ENCODE data around the gene TMCO5A. TPM values are rescaled to one million over a fixed set of nuclear protein-coding genes. Genes with fewer than 3 reads are reported as not detected.
"Not testable (repeated sequence)": the region's sequence is repeated elsewhere in the genome, so short reads cannot be mapped to it uniquely, and the experiment has no call there.

TMCO5A gene
- total RNA-seq, 1 experiment from 2014 or later, result not detected

GRCh38 chr15:37940876-37941275 lies 6.4 kb downstream of the TMCO5A start:
- no TSS peak for BruUV-seq (replicated peaks)
- DNase-seq, result peak; percentile 5
- Mint-ChIP-seq H3K36me3 (ENCODE audit: insufficient read depth, unreplicated experiment) (no peaks in the 10 kb centered on the region), H3K4me3 (ENCODE audit: low read depth, unreplicated experiment) (no peak overlapping the region), H3K4me1 (ENCODE audit: low read depth, unreplicated experiment) (peaks cover 31% of the 10 kb centered on the region), H3K27me3 (ENCODE audit: unreplicated experiment) (no peaks in the 10 kb centered on the region), H3K27ac (ENCODE audit: unreplicated experiment) (no peak overlapping the region), H3K9me3 (ENCODE audit: low read depth, unreplicated experiment) (peaks cover 5% of the 10 kb centered on the region)
- intact Hi-C loops (cut with micrococcal nuclease; ENCODE audit: unreplicated experiment), result no loop called here
- CTCF ChIA-PET, result no interaction called here
- no peak for TF ChIP-seq CTCF (IDR thresholded peaks at IDR 0.05; ENCODE audit: unreplicated experiment)

DNA sequence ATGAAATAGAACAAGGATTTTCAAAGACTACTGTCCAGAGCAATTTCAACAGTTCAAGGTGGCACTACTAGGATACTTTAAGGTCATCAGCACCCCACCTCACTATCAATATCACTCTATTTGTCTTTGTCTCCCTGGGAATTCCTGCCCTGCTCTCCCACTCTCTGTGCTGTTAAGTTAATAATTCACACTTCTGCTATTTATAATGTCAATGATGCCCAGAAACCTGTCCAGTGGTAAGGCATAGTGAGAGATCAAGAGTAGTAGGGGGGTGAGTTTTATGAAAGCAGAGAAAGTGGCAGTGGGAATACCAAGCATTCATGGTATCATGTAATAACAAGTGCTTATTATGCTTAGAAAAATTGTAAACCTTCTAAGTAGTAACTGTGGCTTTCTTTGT lies 7.3 kb downstream of the TMCO5A start:
- no peaks in the 10 kb centered on the region for H3K27me3 Mint-ChIP-seq (ENCODE audit: unreplicated experiment)
- no peak for DNase-seq
- no peak for TF ChIP-seq CTCF (IDR thresholded peaks at IDR 0.05; ENCODE audit: unreplicated experiment)
- CTCF ChIA-PET, result interaction anchor here (0.6 kb wide), 1 partner anchor 66 kb away, joined by 4 read pairs; no protein-coding TSS in a partner anchor
- peaks cover 31% of the 10 kb centered on the region for H3K4me1 Mint-ChIP-seq (ENCODE audit: low read depth, unreplicated experiment)
- no peak overlapping the region for H3K27ac Mint-ChIP-seq (ENCODE audit: unreplicated experiment)
- H3K9me3 Mint-ChIP-seq (ENCODE audit: low read depth, unreplicated experiment), result peaks cover 2% of the 10 kb centered on the region
- intact Hi-C loops (cut with micrococcal nuclease; ENCODE audit: unreplicated experiment), result no loop called here
- H3K36me3 Mint-ChIP-seq (ENCODE audit: insufficient read depth, unreplicated experiment), result no peaks in the 10 kb centered on the region
- no peak overlapping the region for H3K4me3 Mint-ChIP-seq (ENCODE audit: low read depth, unreplicated experiment)
- BruUV-seq (replicated peaks), result no TSS peak

DNA sequence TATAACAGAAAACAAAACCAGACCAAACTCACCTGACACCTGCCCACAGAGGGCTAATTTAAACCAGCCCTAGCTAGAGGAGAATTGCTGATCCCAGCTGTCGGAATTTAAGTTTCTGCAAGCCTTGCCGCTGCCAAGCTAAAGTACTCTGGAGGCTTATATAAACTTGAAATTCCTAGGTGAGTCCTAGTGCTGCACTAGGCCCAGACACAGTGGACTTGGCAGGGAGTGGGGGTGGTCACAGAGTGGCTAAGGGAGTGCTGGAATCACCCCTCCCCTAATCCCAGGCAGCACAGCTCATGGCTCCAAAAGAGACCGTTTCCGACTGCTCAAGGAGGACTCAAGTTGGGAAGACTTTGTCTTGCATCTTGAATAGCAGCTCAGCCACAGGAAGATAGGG lies 17.6 kb downstream of the TMCO5A start:
- no TSS peak for BruUV-seq (replicated peaks)
- H3K4me1 Mint-ChIP-seq (ENCODE audit: low read depth, unreplicated experiment), result no peaks in the 10 kb centered on the region
- DNase-seq, result no peak
- H3K4me3 Mint-ChIP-seq (ENCODE audit: low read depth, unreplicated experiment), result no peak overlapping the region
- H3K9me3 Mint-ChIP-seq (ENCODE audit: low read depth, unreplicated experiment), result no peaks in the 10 kb centered on the region
- H3K27ac Mint-ChIP-seq (ENCODE audit: unreplicated experiment), result no peak overlapping the region
- CTCF ChIA-PET, result no interaction called here
- no peaks in the 10 kb centered on the region for H3K27me3 Mint-ChIP-seq (ENCODE audit: unreplicated experiment)
- intact Hi-C loops (cut with micrococcal nuclease; ENCODE audit: unreplicated experiment), result no loop called here
- no peak for TF ChIP-seq CTCF (IDR thresholded peaks at IDR 0.05; ENCODE audit: unreplicated experiment)
- no peaks in the 10 kb centered on the region for H3K36me3 Mint-ChIP-seq (ENCODE audit: insufficient read depth, unreplicated experiment)

DNA sequence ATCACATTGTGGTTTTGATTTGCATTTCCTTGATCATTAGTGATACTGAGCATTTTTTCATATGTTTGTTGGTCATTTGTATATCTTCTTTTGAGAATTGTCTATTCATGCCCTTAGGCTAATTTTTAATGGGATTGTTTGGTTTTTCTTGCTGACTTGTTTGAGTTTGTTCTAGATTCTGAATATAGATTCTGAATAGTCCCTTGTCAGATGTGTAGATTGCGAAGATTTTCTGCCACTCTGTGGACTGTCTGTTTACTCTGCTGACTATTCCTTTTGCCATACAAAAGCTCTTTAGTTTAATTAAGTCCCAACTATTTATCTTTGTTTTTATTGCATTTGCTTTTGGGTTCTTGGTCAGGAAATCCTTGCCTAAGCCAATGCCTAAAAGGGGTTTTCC lies 26.3 kb downstream of the TMCO5A start:
- H3K27me3 Mint-ChIP-seq (ENCODE audit: unreplicated experiment); BruUV-seq (replicated peaks); H3K9me3 Mint-ChIP-seq (ENCODE audit: low read depth, unreplicated experiment); H3K36me3 Mint-ChIP-seq (ENCODE audit: insufficient read depth, unreplicated experiment); H3K4me1 Mint-ChIP-seq (ENCODE audit: low read depth, unreplicated experiment); H3K4me3 Mint-ChIP-seq (ENCODE audit: low read depth, unreplicated experiment); H3K27ac Mint-ChIP-seq (ENCODE audit: unreplicated experiment); CTCF ChIA-PET; DNase-seq; intact Hi-C loops (cut with micrococcal nuclease; ENCODE audit: unreplicated experiment): not testable (repeated sequence)

DNA sequence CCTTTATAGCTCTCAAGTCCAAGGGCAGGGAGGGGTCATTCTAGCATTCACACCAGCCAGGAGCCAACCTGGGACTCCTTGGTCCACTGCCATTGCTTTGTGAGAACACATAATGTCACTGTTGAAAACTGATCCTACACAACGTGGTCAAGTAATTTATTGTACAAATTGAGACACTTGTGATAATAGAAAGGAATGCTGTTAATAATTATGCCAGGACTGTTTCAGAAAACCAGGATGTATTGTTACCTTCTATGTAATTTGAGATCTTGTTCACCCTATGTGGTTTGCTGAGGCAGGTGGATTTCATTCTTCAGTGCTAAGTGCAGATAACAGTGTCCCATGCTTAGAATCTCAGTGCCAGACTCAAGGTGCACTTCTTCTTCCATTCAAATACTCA lies 33.3 kb downstream of the TMCO5A start:
- Mint-ChIP-seq H3K36me3 (ENCODE audit: insufficient read depth, unreplicated experiment) (no peaks in the 10 kb centered on the region), H3K4me3 (ENCODE audit: low read depth, unreplicated experiment) (no peak overlapping the region), H3K27ac (ENCODE audit: unreplicated experiment) (no peak overlapping the region), H3K9me3 (ENCODE audit: low read depth, unreplicated experiment) (peaks cover 6% of the 10 kb centered on the region), H3K4me1 (ENCODE audit: low read depth, unreplicated experiment) (peaks cover 16% of the 10 kb centered on the region), H3K27me3 (ENCODE audit: unreplicated experiment) (no peaks in the 10 kb centered on the region)
- TF ChIP-seq CTCF (IDR thresholded peaks at IDR 0.05; ENCODE audit: unreplicated experiment), result no peak
- peak; percentile 32 for DNase-seq
- no TSS peak for BruUV-seq (replicated peaks)
- CTCF ChIA-PET, result interaction anchor here (0.6 to 1.5 kb wide), 2 partner anchors 12 to 283 kb away, joined by 3 to 6 read pairs; no protein-coding TSS in a partner anchor
- intact Hi-C loops (cut with micrococcal nuclease; ENCODE audit: unreplicated experiment), result no loop called here
